Lung (tissue), 12 donors: ENCODE measurements around the gene TMPRSS5. TPM values are rescaled to one million over a fixed set of nuclear protein-coding genes. Genes with fewer than 3 reads are reported as not detected.

ENCODE experiments used
- ATAC-seq: fragments of 200-7000 bp; cut with Tn5 transposase; one replicate; pipeline ENCODE4 v1.9.1; 2020; ENCODE audit warnings: moderate number of reproducible peaks; ENCODE audit not compliant: insufficient read depth, low FRiP score
- DNase-seq, 3 donors: peaks; one replicate each; pipeline ENCODE4 v3.0.0-alpha.2; 2013 to 2017
- H3K27ac ChIP-seq, 2 donors: one replicate each; pipeline ENCODE4 v1.5.1; 2013; ENCODE audit warnings: mild to moderate bottlenecking in 2 of 2, moderate library complexity in 2 of 2, control low read depth in 1 of 2, inconsistent platforms in 1 of 2, low read depth in 1 of 2, low read length in 1 of 2
- H3K27me3 ChIP-seq, 3 donors: one replicate each; pipeline ENCODE4 v1.5.1; 2013; ENCODE audit warnings: low read length in 2 of 3; ENCODE audit not compliant: control insufficient read depth in 3 of 3, insufficient read depth in 3 of 3
- H3K36me3 ChIP-seq, 4 donors: one replicate each; pipeline ENCODE4 v1.5.1; 2013; ENCODE audit warnings: low read length in 4 of 4, mild to moderate bottlenecking in 1 of 4, moderate library complexity in 1 of 4; ENCODE audit not compliant: control insufficient read depth in 4 of 4, insufficient read depth in 4 of 4
- H3K4me1 ChIP-seq, 5 donors: one replicate each; pipeline ENCODE4 v1.5.1; 2013; ENCODE audit warnings: low read length in 5 of 5, mild to moderate bottlenecking in 2 of 5, moderate library complexity in 1 of 5; ENCODE audit not compliant: control insufficient read depth in 5 of 5, insufficient read depth in 5 of 5
- H3K4me3 ChIP-seq: one replicate; pipeline ENCODE4 v1.5.1; 2013; ENCODE audit warnings: mild to moderate bottlenecking, control low read depth, moderate library complexity
- H3K9ac ChIP-seq, 2 donors: one replicate each; pipeline ENCODE4 v1.5.1; 2013; ENCODE audit warnings: low read length in 2 of 2, control low read depth in 1 of 2; ENCODE audit not compliant: insufficient read depth in 1 of 2
- H3K9me3 ChIP-seq, 4 donors: one replicate each; pipeline ENCODE4 v1.5.1; 2013; ENCODE audit warnings: low read length in 3 of 4, mild to moderate bottlenecking in 1 of 4, moderate library complexity in 1 of 4; ENCODE audit not compliant: control insufficient read depth in 4 of 4, insufficient read depth in 3 of 4
- WGBS, 2 donors: extraction: QIAGEN DNeasy Blood & Tissue Kit; methylation state at CpG; one replicate each; pipeline ENCODE4 v1.1.7; 2013; 5-methylcytosine and 5-hydroxymethylcytosine counted together
- polyA plus RNA-seq, 2 donors: library from polyadenylated mRNA; stranded (reverse); fragments of 200-250 nt; gene quantifications; one replicate each; pipeline ENCODE4 v1.2.1, GENCODE V29; 2013
- total RNA-seq, 2 donors: library from RNA; depleted of rRNA in 1 of 2; stranded (reverse); fragments of >200 nt in 1 of 2; gene quantifications; one replicate each; pipeline ENCODE4 v1.2.1, GENCODE V29; 2014 to 2021
- TF ChIP-seq, protein P1 (sequence below): IDR thresholded peaks from 2 replicates; pipeline ENCODE4 v1.5.1; 2012; ENCODE audit warnings: mild to moderate bottlenecking; ENCODE audit errors: control extremely low read depth, extremely low read depth
- donor health status: control.
- donor health status: control.
- donor health status: Bipolar disorder and iron deficiency.
- donor health status: healthy.
- donor health status: DM: yes; HTN: yes; CAD: no.

TMPRSS5 gene
- total and polyA plus RNA-seq, 4 donors: 0.32 to 1.8 (median 0.99) TPM

DNA sequence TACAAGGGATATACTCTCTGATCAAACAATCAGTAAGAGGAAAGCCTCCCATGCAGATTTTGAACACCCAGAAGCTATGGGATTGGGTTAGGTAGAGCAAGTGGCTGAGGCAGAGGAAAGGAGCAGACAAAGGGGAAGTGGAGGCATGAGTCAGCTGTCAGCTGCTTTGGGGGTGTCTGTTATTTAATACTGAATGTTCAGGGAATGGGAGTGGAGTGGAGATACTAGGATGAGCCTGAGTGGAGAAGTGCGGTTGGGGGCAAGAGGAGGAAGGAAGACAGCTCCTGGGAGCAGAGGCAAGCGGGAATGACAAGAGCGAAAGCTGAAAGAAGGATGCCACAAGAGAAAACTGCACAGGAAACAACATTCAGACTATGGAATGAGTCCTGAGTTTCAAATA is 22.7 kb upstream of the TMPRSS5 start:
- Histone ChIP-seq H3K4me1 (peaks cover 0 to 3% (median 0%) of the 10 kb centered on the region in 5 donors), H3K4me3 (no peak overlapping the region), H3K36me3 (peaks cover 2 to 9% (median 4%) of the 10 kb centered on the region in 4 donors), H3K27me3 (no peaks in the 10 kb centered on the region), H3K9ac (no peak overlapping the region), H3K9me3 (no peaks in the 10 kb centered on the region), H3K27ac (no peak overlapping the region)
- no peak for ATAC-seq
- 36 to 85% methylated on average over 3 of the region's 3 CpGs for WGBS, 2 donors
- TF ChIP-seq, protein P1, sequence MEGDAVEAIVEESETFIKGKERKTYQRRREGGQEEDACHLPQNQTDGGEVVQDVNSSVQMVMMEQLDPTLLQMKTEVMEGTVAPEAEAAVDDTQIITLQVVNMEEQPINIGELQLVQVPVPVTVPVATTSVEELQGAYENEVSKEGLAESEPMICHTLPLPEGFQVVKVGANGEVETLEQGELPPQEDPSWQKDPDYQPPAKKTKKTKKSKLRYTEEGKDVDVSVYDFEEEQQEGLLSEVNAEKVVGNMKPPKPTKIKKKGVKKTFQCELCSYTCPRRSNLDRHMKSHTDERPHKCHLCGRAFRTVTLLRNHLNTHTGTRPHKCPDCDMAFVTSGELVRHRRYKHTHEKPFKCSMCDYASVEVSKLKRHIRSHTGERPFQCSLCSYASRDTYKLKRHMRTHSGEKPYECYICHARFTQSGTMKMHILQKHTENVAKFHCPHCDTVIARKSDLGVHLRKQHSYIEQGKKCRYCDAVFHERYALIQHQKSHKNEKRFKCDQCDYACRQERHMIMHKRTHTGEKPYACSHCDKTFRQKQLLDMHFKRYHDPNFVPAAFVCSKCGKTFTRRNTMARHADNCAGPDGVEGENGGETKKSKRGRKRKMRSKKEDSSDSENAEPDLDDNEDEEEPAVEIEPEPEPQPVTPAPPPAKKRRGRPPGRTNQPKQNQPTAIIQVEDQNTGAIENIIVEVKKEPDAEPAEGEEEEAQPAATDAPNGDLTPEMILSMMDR: no peak
- no peak for DNase-seq

DNA sequence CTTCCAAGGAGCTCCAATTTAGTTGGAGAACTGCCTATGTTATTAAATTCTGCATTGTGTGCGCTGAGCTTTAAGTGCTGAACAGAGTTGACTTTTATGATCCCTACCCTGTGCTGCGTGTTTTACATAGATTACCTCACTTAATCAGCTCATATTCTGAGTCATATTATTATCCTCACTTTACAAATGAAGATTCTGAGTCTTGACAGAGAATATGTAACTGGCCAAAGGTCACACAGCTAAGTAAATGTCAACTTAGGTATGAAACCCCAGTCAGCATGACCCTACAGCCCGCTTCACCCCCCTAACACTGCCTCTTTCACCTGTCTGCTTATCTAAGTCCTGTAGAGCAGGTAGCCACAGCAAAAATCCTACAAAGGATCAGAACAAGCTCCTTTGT is 19.8 kb upstream of the TMPRSS5 start:
- Histone ChIP-seq H3K9ac (no peak overlapping the region), H3K9me3 (peaks cover 0 to 2% (median 0%) of the 10 kb centered on the region in 4 donors), H3K27me3 (no peaks in the 10 kb centered on the region), H3K27ac (no peak overlapping the region), H3K4me3 (no peak overlapping the region), H3K36me3 (no peaks in the 10 kb centered on the region), H3K4me1 (peaks cover 0 to 3% (median 0%) of the 10 kb centered on the region in 5 donors)
- DNase-seq: no peak
- TF ChIP-seq, protein P1: no peak
- WGBS, 2 donors: 93 to 95% methylated on average over 3 of the region's 3 CpGs
- no peak for ATAC-seq

DNA sequence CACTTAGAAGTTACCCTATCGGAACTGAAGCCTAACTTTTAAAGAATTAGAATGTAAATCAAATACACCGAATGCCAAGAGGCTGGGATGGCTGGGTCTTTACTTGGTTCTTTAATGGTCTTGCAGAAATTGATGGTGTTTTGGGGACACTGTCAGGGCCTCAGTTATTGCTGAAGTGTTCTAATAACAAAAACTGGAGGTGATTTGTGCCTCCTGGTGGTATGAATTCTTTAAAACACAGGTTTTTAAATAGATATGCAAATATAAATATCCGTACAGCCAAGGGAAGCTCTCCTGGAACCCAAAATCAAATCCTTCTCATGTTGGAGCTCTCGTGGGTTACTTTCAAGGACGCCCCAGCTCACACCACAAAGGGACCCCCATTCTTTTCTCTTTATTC is 19.3 kb upstream of the TMPRSS5 start:
- peaks cover 0 to 2% (median 0%) of the 10 kb centered on the region in 4 donors for H3K9me3 ChIP-seq
- DNase-seq: no peak
- H3K4me3 ChIP-seq: no peak overlapping the region
- H3K9ac ChIP-seq: no peak overlapping the region
- no peak for ATAC-seq
- H3K4me1 ChIP-seq: no peaks in the 10 kb centered on the region
- 95% methylated on average over 5 of the region's 5 CpGs for WGBS, 2 donors
- H3K27me3 ChIP-seq: no peaks in the 10 kb centered on the region
- TF ChIP-seq, protein P1: no peak
- H3K36me3 ChIP-seq: no peaks in the 10 kb centered on the region
- H3K27ac ChIP-seq: no peak overlapping the region

DNA sequence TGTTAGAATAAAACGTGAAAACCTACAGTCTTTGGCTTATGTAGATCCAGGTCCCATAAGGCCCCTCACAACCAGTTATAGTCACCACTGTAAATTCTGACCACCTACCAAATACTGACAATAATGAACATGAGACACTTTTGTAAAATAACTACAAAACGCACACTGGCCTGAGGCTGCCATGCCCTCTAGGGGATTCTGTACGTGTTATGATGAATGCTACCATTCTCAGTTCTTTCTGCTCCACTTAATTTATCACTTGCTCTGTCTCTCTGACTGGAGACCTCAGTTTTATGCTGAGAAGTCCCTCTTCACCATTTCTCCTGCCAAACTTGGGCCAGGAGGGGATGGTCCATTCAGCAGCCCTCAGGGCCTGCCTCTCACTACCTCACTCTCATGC is 18.7 kb upstream of the TMPRSS5 start:
- peaks cover 0 to 2% (median 0%) of the 10 kb centered on the region in 4 donors for H3K9me3 ChIP-seq
- 95 to 96% methylated on average over 3 of the region's 3 CpGs for WGBS, 2 donors

More for the DNA sequence above, 18.7 kb upstream of the TMPRSS5 start:
- TF ChIP-seq, protein P1: no peak
- H3K4me1 ChIP-seq: no peaks in the 10 kb centered on the region
- H3K9ac ChIP-seq: no peak overlapping the region
- H3K4me3 ChIP-seq: no peak overlapping the region
- H3K27ac ChIP-seq: no peak overlapping the region
- H3K27me3 ChIP-seq: no peaks in the 10 kb centered on the region
- DNase-seq: no peak
- no peaks in the 10 kb centered on the region for H3K36me3 ChIP-seq
- ATAC-seq: no peak
